NCI-H748 (cell line): ENCODE measurements around the gene RYR2.
"Not testable (repeated sequence)": the region's sequence is repeated elsewhere in the genome, so short reads cannot be mapped to it uniquely, and the experiment has no call there.

ENCODE experiments used
- DNase-seq: peaks from one replicate; lab custom pipeline; 2025; ENCODE audit not compliant: unreplicated experiment; lab: John Stamatoyannopoulos, UW

Gene RYR2

GRCh38 chr1:237140986-237141385, 99.0 kb downstream of the RYR2 start:
- DNase-seq: no peak

- DNase-seq: no peak
These were observed 99.5 kb downstream of the RYR2 start for GRCh38 chr1:237141502-237141901.

- DNase-seq: no peak
These were observed 103.6 kb downstream of the RYR2 start for GRCh38 chr1:237145379-237146135.

GRCh38 chr1:237146241-237146640, 104.3 kb downstream of the RYR2 start:
- DNase-seq: no peak

- no peak for DNase-seq
These were observed 107.9 kb downstream of the RYR2 start for GRCh38 chr1:237149857-237150256.

GRCh38 chr1:237151979-237152378, 110.0 kb downstream of the RYR2 start:
- not testable (repeated sequence) for DNase-seq

GRCh38 chr1:237152506-237153335, 110.7 kb downstream of the RYR2 start:
- no peak for DNase-seq

GRCh38 chr1:237154157-237154556, 112.2 kb downstream of the RYR2 start:
- DNase-seq: no peak

- DNase-seq: no peak
These were observed 122.7 kb downstream of the RYR2 start for GRCh38 chr1:237164406-237165352.

- DNase-seq: no peak
These were observed 124.1 kb downstream of the RYR2 start for GRCh38 chr1:237166086-237166485.

- no peak for DNase-seq
These were observed 124.7 kb downstream of the RYR2 start for GRCh38 chr1:237166593-237167101.

GRCh38 chr1:237170149-237170548, 128.2 kb downstream of the RYR2 start:
- DNase-seq: no peak

GRCh38 chr1:237171454-237172117, 129.6 kb downstream of the RYR2 start:
- no peak for DNase-seq

- no peak for DNase-seq
These were observed 130.1 kb downstream of the RYR2 start for GRCh38 chr1:237172118-237172485.

GRCh38 chr1:237179503-237179902, 137.5 kb downstream of the RYR2 start:
- DNase-seq: no peak

GRCh38 chr1:237180256-237180655, 138.3 kb downstream of the RYR2 start:
- no peak for DNase-seq

- no peak for DNase-seq
These were observed 139.8 kb downstream of the RYR2 start for GRCh38 chr1:237181743-237182317.

- no peak for DNase-seq
These were observed 142.1 kb downstream of the RYR2 start for GRCh38 chr1:237183963-237184540.

GRCh38 chr1:237186675-237187074, 144.7 kb downstream of the RYR2 start:
- DNase-seq: no peak

GRCh38 chr1:237187842-237188241, 145.9 kb downstream of the RYR2 start:
- DNase-seq: no peak
